Hepatocyte (in vitro differentiated cells): ENCODE results near the gene NDUFS6. TPM values are rescaled to one million over a fixed set of nuclear protein-coding genes. Genes with fewer than 3 reads are reported as not detected.

Source experiments
- DNase-seq: peaks from one replicate; pipeline ENCODE4 v3.0.0-alpha.2; 2016; ENCODE audit warnings: low spot score
- H2AFZ ChIP-seq: fragments of 200-600 bp; sonication (generic); 2 replicates; pipeline ENCODE4 v1.6.0; 2016; ENCODE audit warnings: antibody characterized with exemption, mild to moderate bottlenecking
- H3K27ac ChIP-seq: fragments of 200-600 bp; sonication (generic); 2 replicates; pipeline ENCODE4 v1.5.1; 2016; ENCODE audit warnings: mild to moderate bottlenecking
- H3K27me3 ChIP-seq: fragments of 200-600 bp; sonication (generic); 2 replicates; pipeline ENCODE4 v1.6.1; 2016
- H3K36me3 ChIP-seq: fragments of 200-600 bp; sonication (generic); replicated peaks from 2 replicates; pipeline ENCODE4 v1.5.1; 2016; ENCODE audit warnings: low read depth; ENCODE audit not compliant: insufficient read depth
- H3K4me1 ChIP-seq: fragments of 200-600 bp; sonication (generic); 2 replicates; pipeline ENCODE4 v1.5.1; 2016; ENCODE audit warnings: mild to moderate bottlenecking, moderate library complexity; ENCODE audit not compliant: insufficient read depth
- H3K4me2 ChIP-seq: fragments of 200-600 bp; sonication (generic); 2 replicates; pipeline ENCODE4 v1.6.0; 2016
- H3K4me3 ChIP-seq: fragments of 200-600 bp; sonication (generic); 2 replicates; pipeline ENCODE4 v1.5.1; 2016; ENCODE audit warnings: mild to moderate bottlenecking
- H3K79me2 ChIP-seq: fragments of 200-600 bp; sonication (generic); 2 replicates; pipeline ENCODE4 v1.6.0; 2017; ENCODE audit warnings: mild to moderate bottlenecking
- H3K9me2 ChIP-seq: fragments of 200-600 bp; sonication (generic); replicated peaks from 2 replicates; pipeline ENCODE4 v1.6.0; 2017; ENCODE audit warnings: mild to moderate bottlenecking; ENCODE audit not compliant: insufficient read depth
- H3K9me3 ChIP-seq: fragments of 200-600 bp; sonication (generic); 2 replicates; pipeline ENCODE4 v1.5.1; 2016; ENCODE audit warnings: low read depth, mild to moderate bottlenecking
- H4K20me1 ChIP-seq: fragments of 200-600 bp; sonication (generic); 2 replicates; pipeline ENCODE4 v1.6.0; 2016; ENCODE audit warnings: mild to moderate bottlenecking; ENCODE audit not compliant: insufficient read depth, poor library complexity, severe bottlenecking
- CTCF ChIP-seq: fragments of 200-600 bp; sonication (generic); IDR thresholded peaks from 2 replicates; pipeline ENCODE4 v1.5.1; 2016; ENCODE audit warnings: antibody characterized with exemption, mild to moderate bottlenecking; ENCODE audit not compliant: poor library complexity
- EZH2 ChIP-seq: fragments of 200-600 bp; sonication (generic); IDR thresholded peaks from 2 replicates; pipeline ENCODE4 v1.6.1; 2016; ENCODE audit warnings: antibody characterized with exemption, mild to moderate bottlenecking, borderline replicate concordance
- EZH2phosphoT487 ChIP-seq: fragments of 200-600 bp; sonication (generic); IDR thresholded peaks from one replicate; pipeline ENCODE4 v1.6.1; 2018; ENCODE audit warnings: antibody characterized with exemption, mild to moderate bottlenecking, low read depth, moderate library complexity; ENCODE audit not compliant: unreplicated experiment, severe bottlenecking
- WGBS: methylation state at CpG from one replicate; pipeline ENCODE4 v1.1.6; 2016; ENCODE audit warnings: low lambda C conversion rate; ENCODE audit errors: missing lambda C conversion rate; 5-methylcytosine and 5-hydroxymethylcytosine counted together
- polyA plus RNA-seq: library from polyadenylated mRNA; unstranded; fragments of >200 nt; fragmentation: Nextera tagmentation; extraction: Ambion mirVana; gene quantifications from 2 replicates; pipeline ENCODE4 v1.2.1, GENCODE V29; 2016
- total RNA-seq: library from RNA; depleted of rRNA; stranded (reverse); fragments of >200 nt; gene quantifications from 2 replicates; pipeline ENCODE4 v1.2.3, GENCODE V29; 2014

NDUFS6 gene
- total and polyA plus RNA-seq, 2 experiments from 2014 or later, result 29.3 to 108 TPM

- no peaks in the 10 kb centered on the region for H4K20me1 ChIP-seq
- H3K4me2 ChIP-seq, result no peak overlapping the region
- TF ChIP-seq EZH2, result no peak
- TF ChIP-seq CTCF, result no peak
- H3K27ac ChIP-seq, result no peak overlapping the region
- H3K4me3 ChIP-seq, result no peak overlapping the region
- H3K79me2 ChIP-seq, result no peaks in the 10 kb centered on the region
- no peaks in the 10 kb centered on the region for H3K9me3 ChIP-seq
- no peak overlapping the region for H2AFZ ChIP-seq
- H3K36me3 ChIP-seq, result no peaks in the 10 kb centered on the region
- 89% methylated on average over 31 of the region's 31 CpGs for WGBS
- no peaks in the 10 kb centered on the region for H3K4me1 ChIP-seq
- H3K9me2 ChIP-seq, result no peaks in the 10 kb centered on the region
- no peak for DNase-seq
- H3K27me3 ChIP-seq, result no peaks in the 10 kb centered on the region
Measured at GRCh38 chr5:1777281-1778137, 23.7 kb upstream of the NDUFS6 start.

- H4K20me1 ChIP-seq, result no peaks in the 10 kb centered on the region
- H3K36me3 ChIP-seq, result no peaks in the 10 kb centered on the region
- TF ChIP-seq EZH2 (no peak), EZH2phosphoT487 (no peak), CTCF (no peak)
- no peaks in the 10 kb centered on the region for H3K27me3 ChIP-seq
- no peak overlapping the region for H3K4me3 ChIP-seq
- H3K79me2 ChIP-seq, result no peaks in the 10 kb centered on the region
- no peaks in the 10 kb centered on the region for H3K9me3 ChIP-seq
- H3K4me1 ChIP-seq, result no peaks in the 10 kb centered on the region
- H3K9me2 ChIP-seq, result no peaks in the 10 kb centered on the region
- H3K4me2 ChIP-seq, result no peak overlapping the region
- no peak overlapping the region for H2AFZ ChIP-seq
- no peak for DNase-seq
- WGBS, result 80% methylated on average over 19 of the region's 19 CpGs
- H3K27ac ChIP-seq, result no peak overlapping the region
Measured at GRCh38 chr5:1778138-1779020, 22.8 kb upstream of the NDUFS6 start.

GRCh38 chr5:1779021-1779680 is 22.1 kb upstream of the NDUFS6 start:
- no peaks in the 10 kb centered on the region for H3K9me3 ChIP-seq
- no peaks in the 10 kb centered on the region for H3K9me2 ChIP-seq
- H3K4me1 ChIP-seq, result no peaks in the 10 kb centered on the region
- H3K4me3 ChIP-seq, result no peak overlapping the region
- H4K20me1 ChIP-seq, result no peaks in the 10 kb centered on the region
- H3K36me3 ChIP-seq, result no peaks in the 10 kb centered on the region
- no peaks in the 10 kb centered on the region for H3K79me2 ChIP-seq
- no peak overlapping the region for H3K4me2 ChIP-seq
- 92% methylated on average over 32 of the region's 32 CpGs for WGBS
- no peak overlapping the region for H3K27ac ChIP-seq
- no peaks in the 10 kb centered on the region for H3K27me3 ChIP-seq
- no peak for DNase-seq
- no peak overlapping the region for H2AFZ ChIP-seq
- TF ChIP-seq EZH2, result no peak
- TF ChIP-seq CTCF, result no peak
- TF ChIP-seq EZH2phosphoT487, result no peak
